GM20000 (cell line): ENCODE measurements around the gene CLDN2.

Experiments used
- DNase-seq: peaks from one replicate; pipeline ENCODE4 v3.0.0; 2012; ENCODE audit warnings: low spot score
- TF ChIP-seq, protein P1 (sequence below): IDR thresholded peaks from 2 replicates; pipeline ENCODE4 v1.5.1; 2012; ENCODE audit warnings: mild to moderate bottlenecking, control low read depth; ENCODE audit errors: extremely low read depth, missing control alignments

The CLDN2 gene

DNA sequence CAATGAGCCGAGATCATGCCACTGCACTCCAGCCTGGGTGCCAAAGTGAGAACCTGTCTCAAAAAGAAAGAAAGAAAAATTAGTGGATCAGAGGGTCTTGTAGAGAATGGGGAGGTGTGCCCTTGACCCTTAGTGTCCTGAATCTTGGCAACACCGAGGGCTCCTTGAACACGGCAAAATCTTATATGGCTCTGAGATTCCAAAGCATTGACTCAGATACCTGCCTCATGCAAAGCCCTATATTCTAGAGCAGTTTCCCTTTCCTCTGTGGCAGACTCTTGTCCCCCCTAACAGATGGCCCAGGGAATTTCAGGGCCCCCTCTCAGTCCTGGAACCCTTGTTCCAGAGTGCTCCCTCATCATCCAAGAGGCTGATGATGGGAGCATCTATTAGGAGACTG, 6.8 kb downstream of the CLDN2 start:
- no peak for DNase-seq
- TF ChIP-seq, protein P1, sequence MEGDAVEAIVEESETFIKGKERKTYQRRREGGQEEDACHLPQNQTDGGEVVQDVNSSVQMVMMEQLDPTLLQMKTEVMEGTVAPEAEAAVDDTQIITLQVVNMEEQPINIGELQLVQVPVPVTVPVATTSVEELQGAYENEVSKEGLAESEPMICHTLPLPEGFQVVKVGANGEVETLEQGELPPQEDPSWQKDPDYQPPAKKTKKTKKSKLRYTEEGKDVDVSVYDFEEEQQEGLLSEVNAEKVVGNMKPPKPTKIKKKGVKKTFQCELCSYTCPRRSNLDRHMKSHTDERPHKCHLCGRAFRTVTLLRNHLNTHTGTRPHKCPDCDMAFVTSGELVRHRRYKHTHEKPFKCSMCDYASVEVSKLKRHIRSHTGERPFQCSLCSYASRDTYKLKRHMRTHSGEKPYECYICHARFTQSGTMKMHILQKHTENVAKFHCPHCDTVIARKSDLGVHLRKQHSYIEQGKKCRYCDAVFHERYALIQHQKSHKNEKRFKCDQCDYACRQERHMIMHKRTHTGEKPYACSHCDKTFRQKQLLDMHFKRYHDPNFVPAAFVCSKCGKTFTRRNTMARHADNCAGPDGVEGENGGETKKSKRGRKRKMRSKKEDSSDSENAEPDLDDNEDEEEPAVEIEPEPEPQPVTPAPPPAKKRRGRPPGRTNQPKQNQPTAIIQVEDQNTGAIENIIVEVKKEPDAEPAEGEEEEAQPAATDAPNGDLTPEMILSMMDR = no peak

DNA sequence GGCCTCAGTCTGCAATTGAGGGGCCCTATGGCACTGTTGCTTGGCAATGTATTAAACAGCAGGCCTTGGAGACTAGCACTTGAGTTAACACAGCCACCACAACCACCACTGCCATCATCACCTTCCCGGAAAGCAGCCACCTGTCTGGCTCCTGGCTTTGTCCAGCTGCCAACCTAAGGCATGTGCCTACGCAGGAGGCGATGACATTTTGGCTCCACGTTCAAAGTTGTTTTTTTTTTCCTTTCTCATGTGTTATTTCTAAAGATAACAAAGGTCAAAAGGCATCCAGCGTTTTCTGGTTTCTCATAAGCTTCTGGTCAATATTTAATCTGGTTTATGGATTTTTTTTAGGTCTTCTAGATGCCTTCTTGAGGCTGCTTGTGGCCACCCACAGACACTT, 7.5 kb downstream of the CLDN2 start:
- TF ChIP-seq, protein P1 = no peak
- DNase-seq = no peak

DNA sequence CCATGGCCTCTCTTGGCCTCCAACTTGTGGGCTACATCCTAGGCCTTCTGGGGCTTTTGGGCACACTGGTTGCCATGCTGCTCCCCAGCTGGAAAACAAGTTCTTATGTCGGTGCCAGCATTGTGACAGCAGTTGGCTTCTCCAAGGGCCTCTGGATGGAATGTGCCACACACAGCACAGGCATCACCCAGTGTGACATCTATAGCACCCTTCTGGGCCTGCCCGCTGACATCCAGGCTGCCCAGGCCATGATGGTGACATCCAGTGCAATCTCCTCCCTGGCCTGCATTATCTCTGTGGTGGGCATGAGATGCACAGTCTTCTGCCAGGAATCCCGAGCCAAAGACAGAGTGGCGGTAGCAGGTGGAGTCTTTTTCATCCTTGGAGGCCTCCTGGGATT, 8.0 kb downstream of the CLDN2 start:
- no peak for DNase-seq
- TF ChIP-seq, protein P1 = no peak

DNA sequence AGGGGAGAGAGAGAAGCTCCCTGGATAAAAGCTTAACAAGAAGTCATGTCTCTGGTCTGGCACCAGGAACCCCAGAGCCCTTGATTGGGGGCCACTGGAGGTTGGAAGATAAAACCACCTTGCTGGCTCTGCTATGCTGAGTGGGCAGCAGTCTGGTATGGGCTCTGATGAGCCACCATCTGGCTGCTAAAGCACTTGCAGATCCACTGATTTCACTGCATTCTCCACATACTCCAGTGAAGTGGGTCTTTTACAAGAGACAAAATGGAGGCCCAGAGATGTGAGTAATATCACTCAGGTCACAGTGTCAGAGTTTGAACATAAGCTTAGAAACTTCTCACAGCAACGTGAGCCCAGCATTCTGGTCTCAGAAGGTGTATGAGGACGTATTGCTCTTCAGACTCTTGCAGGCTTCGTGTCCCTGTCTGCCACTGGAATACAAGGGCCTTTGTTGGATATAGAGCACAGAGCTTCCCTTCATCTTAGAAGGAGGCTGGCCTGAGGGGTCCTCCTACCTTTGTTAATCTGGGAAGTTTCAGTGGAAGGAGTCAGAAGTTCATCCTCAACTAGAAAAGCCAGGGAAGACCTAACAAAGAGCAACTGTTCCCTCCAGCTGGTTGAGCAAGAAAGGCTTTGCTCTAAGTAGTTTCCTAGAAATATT, 11.8 kb downstream of the CLDN2 start:
- TF ChIP-seq, protein P1 = no peak
- DNase-seq = no peak

DNA sequence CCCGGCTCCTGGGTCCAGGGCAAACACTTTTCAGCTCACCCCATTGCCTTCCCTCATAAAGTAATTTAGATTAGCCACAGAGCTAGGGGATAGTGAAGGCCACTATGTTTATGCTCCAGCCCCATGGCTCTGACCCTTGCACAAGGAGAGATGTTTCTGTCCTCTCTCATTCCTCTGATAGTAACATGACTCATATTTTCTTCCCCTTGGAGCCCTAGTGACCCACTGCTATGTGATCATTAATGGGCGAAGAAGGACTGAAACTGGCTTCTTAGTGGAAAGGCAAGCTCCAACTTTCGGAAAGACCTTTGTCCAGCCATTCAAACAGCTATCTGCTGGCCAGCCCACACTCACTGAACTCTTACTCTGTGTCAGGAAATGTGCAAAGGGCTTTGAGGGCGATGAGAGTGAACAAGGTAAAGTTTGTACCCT, 12.3 kb downstream of the CLDN2 start:
- DNase-seq = no peak
- TF ChIP-seq, protein P1 = no peak

DNA sequence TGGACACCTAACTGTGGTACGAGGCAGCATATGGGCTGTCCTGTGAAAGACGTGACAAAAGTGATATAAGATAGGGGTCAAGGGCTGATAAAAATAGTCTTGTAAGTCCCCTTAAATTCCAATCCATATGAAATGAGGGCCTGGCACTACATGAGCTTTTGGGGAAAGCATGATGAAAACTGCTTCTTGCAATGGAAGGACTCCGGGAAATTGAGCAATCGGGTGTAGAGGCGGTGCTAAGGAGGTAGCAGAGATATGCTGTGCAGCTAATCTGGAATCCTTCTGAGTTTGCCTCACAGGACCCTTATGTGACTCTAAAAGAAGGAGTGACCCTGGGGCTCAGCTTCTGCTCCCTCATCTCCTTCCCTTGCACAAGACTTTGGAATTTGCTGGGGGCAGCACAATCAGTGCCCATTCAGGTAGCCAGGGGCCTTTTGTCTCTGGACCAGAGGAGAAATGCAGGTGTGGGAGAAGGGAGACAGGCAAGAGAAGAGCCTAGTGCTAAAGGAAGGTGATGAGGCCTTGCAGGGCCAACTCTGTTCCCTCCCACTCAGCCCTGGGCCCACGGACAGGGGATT, 12.8 kb downstream of the CLDN2 start:
- no peak for DNase-seq
- TF ChIP-seq, protein P1 = no peak

DNA sequence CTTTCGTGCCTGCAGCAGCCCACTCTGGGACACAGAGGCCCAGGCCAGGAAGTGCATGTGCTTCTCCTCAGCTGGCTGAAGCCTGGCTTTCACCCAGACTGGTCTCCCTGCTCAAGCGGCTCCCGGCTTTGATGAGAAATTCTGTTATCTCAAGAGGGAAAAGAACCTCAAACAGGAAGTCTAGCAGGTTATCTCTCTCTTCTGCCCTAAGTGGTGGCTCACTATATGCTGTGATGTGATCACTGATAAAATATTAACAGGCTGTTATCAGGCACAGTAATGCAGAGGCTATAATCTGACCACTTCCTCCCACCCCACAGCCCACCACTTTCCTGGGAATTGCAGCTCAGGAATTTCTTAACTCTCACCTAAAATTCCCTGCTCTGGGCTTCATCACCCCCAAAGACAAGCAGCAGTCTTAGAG, 13.3 kb downstream of the CLDN2 start:
- no peak for DNase-seq
- TF ChIP-seq, protein P1 = no peak
